Stimulated activated effector memory CD8-positive, alpha-beta T cell treated with anti-CD3 and anti-CD28 coated beads, Interleukin-12 subunit alpha, Interleukin-12 subunit beta, amount 100 ng/mL, for 72 hours (primary cell): ENCODE measurements around the gene ELL.

Source experiments
- ATAC-seq: fragments of 150-1000 bp; cut with Tn5 transposase; 2 replicates; pipeline ENCODE4 v1.10.0; 2021
- DNase-seq, 2 donors: peaks; one replicate each; pipeline ENCODE4 v3.0.0; 2021 to 2022; ENCODE audit warnings: low spot score in 2 of 2
- H3K27ac Mint-ChIP-seq: one replicate; pipeline ENCODE4 v1.8.0; 2022; ENCODE audit warnings: mild to moderate bottlenecking, mixed read lengths
- H3K36me3 Mint-ChIP-seq: one replicate; pipeline ENCODE4 v1.8.0; 2022; ENCODE audit warnings: mild to moderate bottlenecking, mixed read lengths
- H3K4me1 Mint-ChIP-seq: one replicate; pipeline ENCODE4 v1.8.0; 2022; ENCODE audit warnings: mixed read lengths
- H3K4me3 Mint-ChIP-seq: one replicate; pipeline ENCODE4 v1.8.0; 2022; ENCODE audit warnings: mild to moderate bottlenecking, mixed read lengths
- H3K9me3 Mint-ChIP-seq: one replicate; pipeline ENCODE4 v1.8.0; 2022; ENCODE audit warnings: mixed read lengths

ELL gene

GRCh38 chr19:18519962-18520847 is 1.7 kb downstream of the ELL start:
- peaks cover 37% of the 10 kb centered on the region for H3K36me3 Mint-ChIP-seq

GRCh38 chr19:18518639-18519038 is 3.2 kb downstream of the ELL start:
- H3K36me3 Mint-ChIP-seq, result peaks cover 43% of the 10 kb centered on the region
- H3K27ac Mint-ChIP-seq, result peak overlapping the region; percentile 96
- no peaks in the 10 kb centered on the region for H3K9me3 Mint-ChIP-seq
- ATAC-seq (no peak), DNase-seq (no peak)
- peaks cover 65% of the 10 kb centered on the region for H3K4me1 Mint-ChIP-seq
- peak overlapping the region; percentile 96 for H3K4me3 Mint-ChIP-seq

More at GRCh38 chr19:18519962-18520847, 1.7 kb downstream of the ELL start:
- H3K4me3 Mint-ChIP-seq, result peak overlapping the region; percentile 96
- no peaks in the 10 kb centered on the region for H3K9me3 Mint-ChIP-seq
- H3K27ac Mint-ChIP-seq, result peak overlapping the region; percentile 96
- peak in 1 of 2 donors; percentile 73 for DNase-seq
- no peak for ATAC-seq
- H3K4me1 Mint-ChIP-seq, result peaks cover 54% of the 10 kb centered on the region

GRCh38 chr19:18517606-18518005 is 4.3 kb downstream of the ELL start:
- Mint-ChIP-seq H3K4me3 (peak overlapping the region; percentile 96), H3K27ac (peak overlapping the region; percentile 96), H3K36me3 (peaks cover 43% of the 10 kb centered on the region), H3K9me3 (no peaks in the 10 kb centered on the region), H3K4me1 (peaks cover 76% of the 10 kb centered on the region)
- DNase-seq (no peak), ATAC-seq (no peak)

GRCh38 chr19:18515959-18516358 is 5.9 kb downstream of the ELL start:
- Mint-ChIP-seq H3K27ac (peak overlapping the region; percentile 96), H3K36me3 (peaks cover 43% of the 10 kb centered on the region), H3K9me3 (no peaks in the 10 kb centered on the region), H3K4me3 (peak overlapping the region; percentile 32), H3K4me1 (peaks cover 79% of the 10 kb centered on the region)
- ATAC-seq (no peak), DNase-seq (no peak)

GRCh38 chr19:18514800-18515682 is 6.8 kb downstream of the ELL start:
- H3K4me3 Mint-ChIP-seq, result peak overlapping the region; percentile 32
- peaks cover 76% of the 10 kb centered on the region for H3K4me1 Mint-ChIP-seq
- ATAC-seq, result peak; percentile 91
- DNase-seq, result no peak
- peak overlapping the region; percentile 96 for H3K27ac Mint-ChIP-seq
- H3K9me3 Mint-ChIP-seq, result no peaks in the 10 kb centered on the region
- H3K36me3 Mint-ChIP-seq, result peaks cover 33% of the 10 kb centered on the region

- Mint-ChIP-seq H3K36me3 (peaks cover 25% of the 10 kb centered on the region), H3K4me1 (peaks cover 75% of the 10 kb centered on the region), H3K9me3 (no peaks in the 10 kb centered on the region), H3K27ac (peak overlapping the region; percentile 96), H3K4me3 (peak overlapping the region; percentile 32)
- DNase-seq, result no peak
- no peak for ATAC-seq
These were observed 8.0 kb downstream of the ELL start for GRCh38 chr19:18513868-18514267.

- DNase-seq (no peak), ATAC-seq (peak; percentile 29)
- Mint-ChIP-seq H3K9me3 (no peaks in the 10 kb centered on the region), H3K4me1 (peaks cover 73% of the 10 kb centered on the region), H3K4me3 (peak overlapping the region; percentile 25), H3K27ac (peak overlapping the region; percentile 88), H3K36me3 (peaks cover 15% of the 10 kb centered on the region)
These were observed 11.7 kb downstream of the ELL start for GRCh38 chr19:18510216-18510615.

- peaks cover 77% of the 10 kb centered on the region for H3K4me1 Mint-ChIP-seq
- H3K27ac Mint-ChIP-seq, result peak overlapping the region; percentile 88
- H3K4me3 Mint-ChIP-seq, result peak overlapping the region; percentile 25
- no peaks in the 10 kb centered on the region for H3K9me3 Mint-ChIP-seq
- no peak for ATAC-seq
- H3K36me3 Mint-ChIP-seq, result peaks cover 9% of the 10 kb centered on the region
- no peak for DNase-seq
These were observed 13.3 kb downstream of the ELL start for GRCh38 chr19:18508585-18508984.

- DNase-seq, result no peak
- peaks cover 9% of the 10 kb centered on the region for H3K36me3 Mint-ChIP-seq
These were observed 14.0 kb downstream of the ELL start for GRCh38 chr19:18507727-18508440.

GRCh38 chr19:18507021-18507726 is 14.7 kb downstream of the ELL start:
- H3K36me3 Mint-ChIP-seq, result peaks cover 8% of the 10 kb centered on the region
- no peaks in the 10 kb centered on the region for H3K9me3 Mint-ChIP-seq
- peak overlapping the region; percentile 60 for H3K4me3 Mint-ChIP-seq
- peaks cover 77% of the 10 kb centered on the region for H3K4me1 Mint-ChIP-seq
- DNase-seq (no peak), ATAC-seq (peak; percentile 56)
- H3K27ac Mint-ChIP-seq, result peak overlapping the region; percentile 88

More at GRCh38 chr19:18507727-18508440, 14.0 kb downstream of the ELL start:
- peak overlapping the region; percentile 60 for H3K4me3 Mint-ChIP-seq
- H3K9me3 Mint-ChIP-seq, result no peaks in the 10 kb centered on the region
- no peak for ATAC-seq
- peak overlapping the region; percentile 88 for H3K27ac Mint-ChIP-seq
- peaks cover 77% of the 10 kb centered on the region for H3K4me1 Mint-ChIP-seq

GRCh38 chr19:18506101-18506930 is 15.6 kb downstream of the ELL start:
- peak; percentile 8 for ATAC-seq
- no peaks in the 10 kb centered on the region for H3K9me3 Mint-ChIP-seq
- H3K4me1 Mint-ChIP-seq, result peaks cover 86% of the 10 kb centered on the region
- peak overlapping the region; percentile 88 for H3K27ac Mint-ChIP-seq
- peaks cover 5% of the 10 kb centered on the region for H3K36me3 Mint-ChIP-seq
- no peak for DNase-seq
- peak overlapping the region; percentile 60 for H3K4me3 Mint-ChIP-seq

GRCh38 chr19:18504886-18505610 is 16.8 kb downstream of the ELL start:
- ATAC-seq (peak; percentile 63), DNase-seq (no peak)
- no peaks in the 10 kb centered on the region for H3K9me3 Mint-ChIP-seq
- peak overlapping the region; percentile 88 for H3K27ac Mint-ChIP-seq
- peak overlapping the region; percentile 60 for H3K4me3 Mint-ChIP-seq
- peaks cover 93% of the 10 kb centered on the region for H3K4me1 Mint-ChIP-seq
- H3K36me3 Mint-ChIP-seq, result peaks cover 17% of the 10 kb centered on the region
